ENCODE measurements around the gene ARMC7.
"Not testable (repeated sequence)": the region's sequence is repeated elsewhere in the genome, so short reads cannot be mapped to it uniquely, and the experiment has no call there.

The ARMC7 gene

GRCh38 chr17:75102385-75102821 is 7.4 kb upstream of the ARMC7 start:
- DNase-seq: no peak

GRCh38 chr17:75103601-75104554 is 5.9 kb upstream of the ARMC7 start:
- DNase-seq: no peak

- peak in 3 of 14 donors; percentile 16 to 80 (median 26) for DNase-seq
Measured at GRCh38 chr17:75105126-75106080, 4.4 kb upstream of the ARMC7 start.

- no peak for DNase-seq
Measured at GRCh38 chr17:75108193-75108592, 1.6 kb upstream of the ARMC7 start.

GRCh38 chr17:75109046-75109406 is 743 bp upstream of the ARMC7 start:
- no peak for DNase-seq

- DNase-seq: no peak
Measured at GRCh38 chr17:75110234-75110937, 617 bp downstream of the ARMC7 start.

GRCh38 chr17:75111777-75112335 is 2.1 kb downstream of the ARMC7 start:
- no peak for DNase-seq

GRCh38 chr17:75113798-75114551 is 4.2 kb downstream of the ARMC7 start:
- peak in 13 of 14 donors; percentile 67 to 89 (median 78) for DNase-seq

- DNase-seq: no peak
Measured at GRCh38 chr17:75114552-75115314, 5.0 kb downstream of the ARMC7 start.

GRCh38 chr17:75115555-75115954 is 5.8 kb downstream of the ARMC7 start:
- DNase-seq: no peak

- DNase-seq: no peak
Measured at GRCh38 chr17:75116737-75117136, 7.0 kb downstream of the ARMC7 start.

- DNase-seq: peak in 1 of 14 donors; percentile 16
Measured at GRCh38 chr17:75118307-75118706, 8.5 kb downstream of the ARMC7 start.

GRCh38 chr17:75124041-75124818 is 14.5 kb downstream of the ARMC7 start:
- DNase-seq: no peak

GRCh38 chr17:75124819-75125162 is 15.0 kb downstream of the ARMC7 start:
- DNase-seq: no peak

- DNase-seq: no peak
Measured at GRCh38 chr17:75125984-75126383, 16.2 kb downstream of the ARMC7 start.

GRCh38 chr17:75126954-75127353 is 17.2 kb downstream of the ARMC7 start:
- no peak for DNase-seq

GRCh38 chr17:75127936-75128335 is 18.2 kb downstream of the ARMC7 start:
- DNase-seq: not testable (repeated sequence)

- peak in 1 of 14 donors; percentile 76 for DNase-seq
Measured at GRCh38 chr17:75128694-75129505, 19.1 kb downstream of the ARMC7 start.

- DNase-seq: no peak
Measured at GRCh38 chr17:75129576-75129975, 19.8 kb downstream of the ARMC7 start.

Measured in C1 segment of cervical spinal cord (tissue), 14 donors.